Peyer's patch (tissue), 4 donors: ENCODE results near the gene SMARCA1.

Experiments
- POLR2A ChIP-seq, 2 donors: fragments of 450-650 bp; IDR thresholded peaks; one replicate each; pipeline ENCODE4 v1.5.1; 2017; ENCODE audit warnings: antibody characterized with exemption in 2 of 2, mild to moderate bottlenecking in 2 of 2, moderate library complexity in 2 of 2
- TF ChIP-seq, protein P1 (sequence below), 6 experiments: fragments of 450-650 bp in 4 of 6; fragments of 200-600 bp in 2 of 6; sonication (generic) in 1 of 6; IDR thresholded peaks; one replicate each; pipeline ENCODE4 v1.5.1; 2017 to 2019; ENCODE audit warnings: antibody characterized with exemption in 6 of 6, mild to moderate bottlenecking in 3 of 6, moderate library complexity in 1 of 6

DNA sequence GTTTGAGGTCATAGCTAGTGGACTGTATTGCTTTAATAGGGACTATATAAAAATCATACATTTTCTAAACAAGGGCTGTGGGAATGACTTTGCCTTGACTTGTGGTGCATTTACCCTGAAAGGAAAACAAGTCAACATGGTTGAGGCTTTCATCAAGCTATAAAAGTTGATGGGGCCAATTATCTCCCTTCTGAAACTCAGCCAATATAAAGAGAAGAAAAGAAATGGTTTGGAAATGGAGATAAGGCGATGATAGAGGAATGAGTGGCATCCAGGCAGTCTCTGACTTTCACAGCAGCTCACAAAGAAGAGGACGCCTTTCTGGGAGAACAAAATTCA lies 118.7 kb downstream of the SMARCA1 start:
- TF ChIP-seq POLR2A (IDR thresholded peaks at IDR 0.05) = no peak
- TF ChIP-seq, protein P1, sequence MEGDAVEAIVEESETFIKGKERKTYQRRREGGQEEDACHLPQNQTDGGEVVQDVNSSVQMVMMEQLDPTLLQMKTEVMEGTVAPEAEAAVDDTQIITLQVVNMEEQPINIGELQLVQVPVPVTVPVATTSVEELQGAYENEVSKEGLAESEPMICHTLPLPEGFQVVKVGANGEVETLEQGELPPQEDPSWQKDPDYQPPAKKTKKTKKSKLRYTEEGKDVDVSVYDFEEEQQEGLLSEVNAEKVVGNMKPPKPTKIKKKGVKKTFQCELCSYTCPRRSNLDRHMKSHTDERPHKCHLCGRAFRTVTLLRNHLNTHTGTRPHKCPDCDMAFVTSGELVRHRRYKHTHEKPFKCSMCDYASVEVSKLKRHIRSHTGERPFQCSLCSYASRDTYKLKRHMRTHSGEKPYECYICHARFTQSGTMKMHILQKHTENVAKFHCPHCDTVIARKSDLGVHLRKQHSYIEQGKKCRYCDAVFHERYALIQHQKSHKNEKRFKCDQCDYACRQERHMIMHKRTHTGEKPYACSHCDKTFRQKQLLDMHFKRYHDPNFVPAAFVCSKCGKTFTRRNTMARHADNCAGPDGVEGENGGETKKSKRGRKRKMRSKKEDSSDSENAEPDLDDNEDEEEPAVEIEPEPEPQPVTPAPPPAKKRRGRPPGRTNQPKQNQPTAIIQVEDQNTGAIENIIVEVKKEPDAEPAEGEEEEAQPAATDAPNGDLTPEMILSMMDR (IDR thresholded peaks at IDR 0.05) = no peak
